22Rv1 (cell line): ENCODE data around the gene GUCD1.

Experiments used
- H3K27ac ChIP-seq: fragments of 450-650 bp; 2 replicates; pipeline ENCODE4 v1.5.1; 2017
- ZFX ChIP-seq: fragments of 450-650 bp; IDR thresholded peaks from 2 replicates; pipeline ENCODE4 v1.6.1; 2017; ENCODE audit warnings: antibody characterized with exemption, borderline replicate concordance
- TF ChIP-seq, protein P1 (sequence below): fragments of 450-650 bp; IDR thresholded peaks from 2 replicates; pipeline ENCODE4 v1.5.1; 2017; ENCODE audit warnings: mild to moderate bottlenecking

The GUCD1 gene

DNA sequence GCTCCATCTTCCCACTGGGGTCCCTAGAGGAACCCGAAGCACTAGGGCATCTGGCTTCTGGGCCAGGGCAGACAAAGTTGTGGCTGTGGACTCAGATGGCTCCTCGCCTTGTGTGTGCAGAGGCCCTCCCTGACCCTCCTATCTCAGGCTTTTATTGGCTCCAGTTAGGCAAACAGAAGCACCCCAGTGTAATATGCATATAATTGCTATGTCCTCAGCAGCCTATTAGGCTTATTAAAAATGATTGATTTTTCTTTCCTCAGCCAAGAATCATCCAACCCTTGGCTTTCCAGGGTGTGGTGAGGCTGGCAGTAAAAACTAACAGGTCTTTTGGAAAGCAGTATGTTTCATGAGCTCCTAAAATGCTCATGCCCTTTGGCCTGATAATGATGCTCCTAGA, 37.5 kb downstream of the GUCD1 start:
- no peak overlapping the region for H3K27ac ChIP-seq
- TF ChIP-seq, protein P1, sequence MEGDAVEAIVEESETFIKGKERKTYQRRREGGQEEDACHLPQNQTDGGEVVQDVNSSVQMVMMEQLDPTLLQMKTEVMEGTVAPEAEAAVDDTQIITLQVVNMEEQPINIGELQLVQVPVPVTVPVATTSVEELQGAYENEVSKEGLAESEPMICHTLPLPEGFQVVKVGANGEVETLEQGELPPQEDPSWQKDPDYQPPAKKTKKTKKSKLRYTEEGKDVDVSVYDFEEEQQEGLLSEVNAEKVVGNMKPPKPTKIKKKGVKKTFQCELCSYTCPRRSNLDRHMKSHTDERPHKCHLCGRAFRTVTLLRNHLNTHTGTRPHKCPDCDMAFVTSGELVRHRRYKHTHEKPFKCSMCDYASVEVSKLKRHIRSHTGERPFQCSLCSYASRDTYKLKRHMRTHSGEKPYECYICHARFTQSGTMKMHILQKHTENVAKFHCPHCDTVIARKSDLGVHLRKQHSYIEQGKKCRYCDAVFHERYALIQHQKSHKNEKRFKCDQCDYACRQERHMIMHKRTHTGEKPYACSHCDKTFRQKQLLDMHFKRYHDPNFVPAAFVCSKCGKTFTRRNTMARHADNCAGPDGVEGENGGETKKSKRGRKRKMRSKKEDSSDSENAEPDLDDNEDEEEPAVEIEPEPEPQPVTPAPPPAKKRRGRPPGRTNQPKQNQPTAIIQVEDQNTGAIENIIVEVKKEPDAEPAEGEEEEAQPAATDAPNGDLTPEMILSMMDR: no peak
- TF ChIP-seq ZFX: no peak

DNA sequence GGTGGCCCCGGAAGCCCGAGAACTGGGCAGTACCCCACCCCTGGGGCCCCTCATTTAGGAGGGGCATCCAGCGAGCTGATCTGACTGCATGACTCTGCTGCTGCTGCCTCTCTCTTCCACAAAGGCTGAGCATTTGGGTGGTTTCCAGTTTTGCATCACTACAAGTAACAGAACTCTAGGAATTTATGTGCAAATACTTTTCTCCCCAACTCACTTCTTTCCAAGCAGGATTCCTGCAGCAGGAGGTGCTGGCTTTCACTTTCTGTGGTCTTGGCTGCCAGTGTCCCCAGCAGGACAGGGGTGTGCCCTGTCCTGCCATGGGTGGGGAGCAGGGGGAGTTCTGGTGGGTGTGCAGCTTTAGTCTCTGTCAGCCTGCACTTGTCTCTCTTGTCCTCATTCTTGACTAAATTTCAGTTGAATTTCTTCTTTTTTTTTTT, 38.6 kb downstream of the GUCD1 start:
- TF ChIP-seq ZFX: no peak
- TF ChIP-seq, protein P1: no peak
- H3K27ac ChIP-seq: no peak overlapping the region

DNA sequence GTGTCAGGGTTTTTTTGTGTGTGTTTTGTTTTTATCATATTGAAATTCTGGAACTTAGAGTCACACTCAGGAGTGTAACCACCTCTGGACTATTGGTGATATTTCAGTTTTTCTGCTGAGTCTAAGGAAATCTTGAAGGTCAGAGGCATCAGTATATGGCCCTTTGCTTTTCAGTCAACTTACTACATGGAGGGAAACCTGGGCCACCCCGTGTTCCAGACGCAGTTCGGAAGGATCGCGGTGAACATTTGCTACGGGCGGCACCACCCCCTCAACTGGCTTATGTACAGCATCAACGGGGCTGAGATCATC, 40.0 kb downstream of the GUCD1 start:
- no peak for TF ChIP-seq ZFX
- TF ChIP-seq, protein P1: no peak

DNA sequence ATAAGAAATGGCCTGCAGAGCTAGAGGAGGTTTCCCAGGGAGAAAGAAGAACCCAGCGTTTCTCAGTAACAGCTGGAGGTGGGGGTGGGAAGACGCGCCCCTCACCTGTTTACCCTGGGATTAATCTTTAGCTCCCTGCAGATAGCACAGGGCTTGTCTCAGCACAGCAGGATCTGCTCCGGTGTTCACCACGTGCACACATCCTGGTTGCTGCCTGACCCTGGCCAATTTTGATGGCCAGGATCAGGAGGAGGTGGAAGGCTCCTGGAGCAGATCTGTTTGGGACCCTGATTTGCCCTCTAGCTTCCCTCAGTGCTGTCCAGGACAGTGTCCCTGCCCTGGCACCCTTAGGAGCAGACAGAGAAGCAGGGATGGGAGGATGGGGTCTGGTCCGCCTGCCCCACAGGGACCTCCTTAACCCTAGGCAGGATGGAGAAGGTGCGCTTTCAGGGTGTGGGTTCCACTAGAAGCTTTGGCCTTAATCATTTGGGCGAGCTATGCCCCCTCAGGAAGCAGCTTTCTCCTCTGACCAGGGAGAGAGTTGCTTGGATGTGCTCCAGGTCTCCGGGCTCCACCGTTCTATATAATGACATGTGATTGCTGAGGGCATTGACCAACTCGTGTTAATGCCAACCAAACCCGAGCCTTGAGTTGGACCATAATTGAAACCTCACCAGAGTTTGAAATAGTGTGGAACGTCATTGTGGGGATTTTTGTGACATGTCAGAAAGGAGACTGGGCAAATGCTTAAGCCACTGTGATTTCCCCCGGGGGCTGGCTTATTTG, 40.5 kb downstream of the GUCD1 start:
- TF ChIP-seq, protein P1: no peak
- peak overlapping the region; percentile 31; the same call in 1 of the 2 replicates for H3K27ac ChIP-seq

More for the DNA sequence above, 40.0 kb downstream of the GUCD1 start:
- H3K27ac ChIP-seq: peak overlapping the region; percentile 31; the same call in 1 of the 2 replicates

DNA sequence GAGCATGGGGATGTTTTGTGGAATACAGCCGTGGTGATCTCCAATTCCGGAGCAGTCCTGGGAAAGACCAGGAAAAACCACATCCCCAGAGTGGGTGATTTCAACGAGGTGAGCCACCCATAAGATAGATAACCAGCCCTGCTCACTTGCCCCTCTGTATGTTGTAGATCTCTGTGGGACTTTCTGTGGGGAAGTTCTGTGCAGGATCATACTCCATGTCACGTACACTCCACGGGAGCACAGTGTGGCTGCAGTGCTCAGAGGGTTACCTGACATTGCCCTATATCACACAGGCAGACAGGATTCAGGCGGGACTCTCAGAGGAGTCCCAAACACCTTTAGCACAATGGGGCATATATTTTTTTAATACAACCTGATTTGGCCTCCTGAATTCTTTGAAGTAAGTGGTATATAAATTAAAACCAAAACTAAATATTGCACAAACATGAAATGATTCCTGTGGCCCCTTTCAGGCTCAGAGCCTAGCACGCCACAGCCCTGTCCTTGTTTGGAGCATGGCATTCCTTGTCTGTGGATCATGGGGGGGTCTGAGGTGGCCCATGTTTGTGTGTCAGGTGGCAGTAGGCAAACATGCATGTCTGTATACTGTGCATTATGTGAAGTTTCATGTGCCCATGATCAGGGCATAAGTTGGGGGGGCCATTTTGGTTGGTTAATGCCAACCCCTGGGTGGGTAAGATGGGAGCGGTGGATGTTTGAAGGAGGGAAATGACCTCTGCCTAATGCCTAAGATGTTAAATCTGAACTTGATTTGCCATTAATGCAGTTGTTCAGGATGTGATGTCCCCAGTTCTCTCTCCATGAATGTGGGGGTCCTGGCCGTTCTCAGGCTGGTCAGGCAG, 41.3 kb downstream of the GUCD1 start:
- H3K27ac ChIP-seq: peak overlapping the region; percentile 31; the same call in 1 of the 2 replicates
- no peak for TF ChIP-seq ZFX
- TF ChIP-seq, protein P1: no peak

DNA sequence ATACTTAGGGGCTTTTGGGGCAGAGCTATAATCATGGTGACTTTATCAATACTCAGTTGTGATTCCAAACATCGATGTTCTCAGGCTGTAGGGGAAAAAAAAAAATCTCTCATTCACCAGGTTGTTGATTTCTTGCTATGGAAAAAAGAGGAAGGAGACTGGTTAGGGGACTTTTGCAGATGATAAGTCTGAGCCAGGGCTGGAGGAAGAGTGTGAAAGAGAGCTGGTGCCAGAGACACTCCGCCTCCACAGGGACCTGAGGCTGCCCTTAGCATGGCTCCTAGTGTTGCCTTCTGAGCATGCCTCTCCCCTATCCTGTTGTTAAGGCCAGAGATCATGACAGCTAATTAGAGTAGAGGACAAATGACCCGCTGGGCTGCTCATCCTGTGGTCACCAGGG, 42.9 kb downstream of the GUCD1 start:
- no peak overlapping the region for H3K27ac ChIP-seq
- TF ChIP-seq, protein P1: no peak
- no peak for TF ChIP-seq ZFX
